OCI-LY1 (cell line): ENCODE results near the gene ZNF462.

Experiments
- H2AFZ ChIP-seq: fragments of 200-600 bp; sonication (generic), shearing (Covaris generic); 2 replicates; pipeline ENCODE4 v1.6.0; 2014; ENCODE audit warnings: antibody characterized with exemption, mild to moderate bottlenecking, low read length
- H3F3A ChIP-seq: fragments of 200-600 bp; sonication (generic), shearing (Covaris generic); 2 replicates; pipeline ENCODE4 v1.6.0; 2014; ENCODE audit warnings: mild to moderate bottlenecking, antibody characterized with exemption, low read length, moderate library complexity; ENCODE audit not compliant: insufficient read depth
- H3K27ac ChIP-seq: fragments of 200-600 bp; sonication (generic); 2 replicates; pipeline ENCODE4 v1.5.1; 2014; ENCODE audit warnings: low read length, mixed run types, mild to moderate bottlenecking, low read depth; ENCODE audit not compliant: poor library complexity, severe bottlenecking
- H3K27me3 ChIP-seq: fragments of 200-600 bp; sonication (generic); 2 replicates; pipeline ENCODE4 v1.6.0; 2014; ENCODE audit warnings: antibody characterized with exemption, mild to moderate bottlenecking, low read length, moderate library complexity; ENCODE audit not compliant: insufficient read depth
- H3K36me3 ChIP-seq: fragments of 200-600 bp; sonication (generic); 2 replicates; pipeline ENCODE4 v1.6.1; 2014; ENCODE audit warnings: mild to moderate bottlenecking, antibody characterized with exemption, low read length, moderate library complexity, mixed read lengths; ENCODE audit not compliant: insufficient read depth
- H3K4me1 ChIP-seq: fragments of 200-600 bp; sonication (generic); 2 replicates; pipeline ENCODE4 v1.5.1; 2014; ENCODE audit warnings: mild to moderate bottlenecking, low read length, moderate library complexity; ENCODE audit not compliant: insufficient read depth, severe bottlenecking
- H3K4me2 ChIP-seq: fragments of 200-600 bp; sonication (generic), shearing (Covaris generic); 2 replicates; pipeline ENCODE4 v1.6.1; 2014; ENCODE audit warnings: low read length
- H3K4me3 ChIP-seq: fragments of 200-600 bp; sonication (generic); 2 replicates; pipeline ENCODE4 v1.5.1; 2014; ENCODE audit warnings: low read length, low read depth, mild to moderate bottlenecking, mixed read lengths; ENCODE audit not compliant: poor library complexity, severe bottlenecking
- H3K79me2 ChIP-seq: fragments of 200-600 bp; shearing (Covaris generic); 2 replicates; pipeline ENCODE4 v1.6.1; 2016; ENCODE audit warnings: mixed run types, low read length, mixed read lengths; ENCODE audit not compliant: insufficient read depth
- H3K9ac ChIP-seq: fragments of 200-600 bp; sonication (generic), shearing (Covaris generic); 2 replicates; pipeline ENCODE4 v1.6.1; 2014; ENCODE audit warnings: mild to moderate bottlenecking, low read length, mixed read lengths
- H3K9me2 ChIP-seq: fragments of 200-600 bp; sonication (generic), shearing (Covaris generic); 2 replicates; pipeline ENCODE4 v1.6.1; 2014; ENCODE audit warnings: low read depth, mild to moderate bottlenecking, low read length, mixed read lengths
- H3K9me3 ChIP-seq: fragments of 200-600 bp; shearing (Covaris generic); 2 replicates; pipeline ENCODE4 v1.6.1; 2014; ENCODE audit warnings: low read length, mixed read lengths
- H4K20me1 ChIP-seq: fragments of 200-600 bp; sonication (generic), shearing (Covaris generic); 2 replicates; pipeline ENCODE4 v1.6.0; 2016; ENCODE audit warnings: mild to moderate bottlenecking, low read length; ENCODE audit not compliant: insufficient read depth
- CTCF ChIP-seq: fragments of 200-600 bp; sonication (generic), shearing (Covaris generic); IDR thresholded peaks from 2 replicates; pipeline ENCODE4 v1.5.1; 2017; ENCODE audit warnings: mild to moderate bottlenecking, antibody characterized with exemption, low read length, moderate library complexity, mixed read lengths
- EZH2 ChIP-seq: fragments of 200-600 bp; sonication (generic), shearing (Covaris generic); IDR thresholded peaks from 2 replicates; pipeline ENCODE4 v1.8.0; 2017; ENCODE audit warnings: borderline replicate concordance, mixed run types, mild to moderate bottlenecking, antibody characterized with exemption, low read length, moderate library complexity, mixed read lengths

ZNF462 gene

GRCh38 chr9:106960258-106960657, 97.3 kb downstream of the ZNF462 start:
- Histone ChIP-seq H3K27ac (no peak overlapping the region), H4K20me1 (no peaks in the 10 kb centered on the region), H3K9me3 (no peaks in the 10 kb centered on the region), H3K4me3 (no peak overlapping the region), H3K4me2 (no peak overlapping the region), H3F3A (no peaks in the 10 kb centered on the region), H3K9me2 (no peaks in the 10 kb centered on the region), H3K4me1 (no peaks in the 10 kb centered on the region), H3K36me3 (no peaks in the 10 kb centered on the region), H3K27me3 (no peaks in the 10 kb centered on the region), H3K79me2 (no peaks in the 10 kb centered on the region), H3K9ac (no peak overlapping the region), H2AFZ (no peak overlapping the region)
- no peak for TF ChIP-seq CTCF
- no peak for TF ChIP-seq EZH2

GRCh38 chr9:106961623-106962022, 98.7 kb downstream of the ZNF462 start:
- Histone ChIP-seq H2AFZ (no peak overlapping the region), H3K9me2 (no peaks in the 10 kb centered on the region), H3F3A (no peaks in the 10 kb centered on the region), H3K9me3 (no peaks in the 10 kb centered on the region), H3K27ac (no peak overlapping the region), H3K4me2 (no peak overlapping the region), H3K79me2 (no peaks in the 10 kb centered on the region), H3K36me3 (no peaks in the 10 kb centered on the region), H3K4me3 (no peak overlapping the region), H3K27me3 (no peaks in the 10 kb centered on the region), H3K4me1 (no peaks in the 10 kb centered on the region), H4K20me1 (no peaks in the 10 kb centered on the region), H3K9ac (no peak overlapping the region)
- TF ChIP-seq CTCF (no peak), EZH2 (no peak)

GRCh38 chr9:106962122-106962521, 99.2 kb downstream of the ZNF462 start:
- TF ChIP-seq CTCF = no peak
- no peak for TF ChIP-seq EZH2
- H4K20me1 ChIP-seq = no peaks in the 10 kb centered on the region
- H3K9me2 ChIP-seq = no peaks in the 10 kb centered on the region
- no peaks in the 10 kb centered on the region for H3K36me3 ChIP-seq
- no peak overlapping the region for H3K4me2 ChIP-seq
- H3F3A ChIP-seq = no peaks in the 10 kb centered on the region
- no peaks in the 10 kb centered on the region for H3K9me3 ChIP-seq
- H3K4me3 ChIP-seq = no peak overlapping the region
- H3K27ac ChIP-seq = no peak overlapping the region
- no peaks in the 10 kb centered on the region for H3K79me2 ChIP-seq
- no peaks in the 10 kb centered on the region for H3K4me1 ChIP-seq
- H3K27me3 ChIP-seq = no peaks in the 10 kb centered on the region
- H2AFZ ChIP-seq = no peak overlapping the region
- H3K9ac ChIP-seq = no peak overlapping the region
